ENCODE results near the gene PKP4.

PKP4 gene

GRCh38 chr2:158556124-158556523 is 99.4 kb downstream of the PKP4 start:
- Histone ChIP-seq H3K4me1 (ENCODE audit: control insufficient read depth, low read depth, low read length) (no peaks in the 10 kb centered on the region), H3K27me3 (ENCODE audit: control insufficient read depth, insufficient read depth, low read length) (no peaks in the 10 kb centered on the region), H3K36me3 (ENCODE audit: control insufficient read depth, low read depth, low read length) (no peaks in the 10 kb centered on the region), H3K9ac (ENCODE audit: low read length) (no peak overlapping the region), H3K9me3 (ENCODE audit: control insufficient read depth, low read depth, low read length) (no peaks in the 10 kb centered on the region), H3K27ac (ENCODE audit: low read length) (no peak overlapping the region), H3K4me3 (ENCODE audit: low read length) (no peak overlapping the region)

- Histone ChIP-seq H3K4me3 (ENCODE audit: low read length) (no peak overlapping the region), H3K27ac (ENCODE audit: low read length) (no peak overlapping the region), H3K9me3 (ENCODE audit: control insufficient read depth, low read depth, low read length) (no peaks in the 10 kb centered on the region), H3K27me3 (ENCODE audit: control insufficient read depth, insufficient read depth, low read length) (no peaks in the 10 kb centered on the region), H3K36me3 (ENCODE audit: control insufficient read depth, low read depth, low read length) (no peaks in the 10 kb centered on the region), H3K4me1 (ENCODE audit: control insufficient read depth, low read depth, low read length) (no peaks in the 10 kb centered on the region), H3K9ac (ENCODE audit: low read length) (no peak overlapping the region)
Measured at GRCh38 chr2:158557752-158558151, 101.0 kb downstream of the PKP4 start.

DNA sequence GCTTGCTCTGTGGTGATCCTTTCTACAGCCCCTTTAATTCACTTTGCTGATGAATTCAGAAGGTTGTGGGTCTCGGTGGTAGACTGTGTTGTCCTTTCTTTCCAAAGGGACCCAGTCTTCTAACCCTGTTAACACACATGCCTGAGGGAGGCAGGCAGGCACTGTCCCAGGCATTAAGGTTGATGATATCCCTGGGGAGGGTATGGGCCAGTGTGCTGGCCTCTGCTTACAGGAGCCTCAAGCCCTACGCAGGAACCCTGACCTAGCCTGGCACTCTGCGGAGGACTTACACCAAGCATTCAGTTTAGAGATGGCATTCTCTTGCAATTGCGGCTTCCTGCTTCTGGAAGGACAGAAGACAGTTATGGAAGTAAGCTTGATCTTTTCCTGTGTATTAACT is 102.5 kb downstream of the PKP4 start:
- Histone ChIP-seq H3K27me3 (ENCODE audit: control insufficient read depth, insufficient read depth, low read length) (no peaks in the 10 kb centered on the region), H3K27ac (ENCODE audit: low read length) (no peak overlapping the region), H3K4me1 (ENCODE audit: control insufficient read depth, low read depth, low read length) (no peaks in the 10 kb centered on the region), H3K36me3 (ENCODE audit: control insufficient read depth, low read depth, low read length) (no peaks in the 10 kb centered on the region), H3K9me3 (ENCODE audit: control insufficient read depth, low read depth, low read length) (no peaks in the 10 kb centered on the region), H3K9ac (ENCODE audit: low read length) (no peak overlapping the region), H3K4me3 (ENCODE audit: low read length) (no peak overlapping the region)

- H3K9me3 ChIP-seq (ENCODE audit: control insufficient read depth, low read depth, low read length), result no peaks in the 10 kb centered on the region
- H3K36me3 ChIP-seq (ENCODE audit: control insufficient read depth, low read depth, low read length), result no peaks in the 10 kb centered on the region
- H3K27me3 ChIP-seq (ENCODE audit: control insufficient read depth, insufficient read depth, low read length), result no peaks in the 10 kb centered on the region
- no peak overlapping the region for H3K27ac ChIP-seq (ENCODE audit: low read length)
- no peak overlapping the region for H3K4me3 ChIP-seq (ENCODE audit: low read length)
- H3K9ac ChIP-seq (ENCODE audit: low read length), result no peak overlapping the region
- H3K4me1 ChIP-seq (ENCODE audit: control insufficient read depth, low read depth, low read length), result no peaks in the 10 kb centered on the region
Measured at GRCh38 chr2:158560259-158560658, 103.5 kb downstream of the PKP4 start.

- no peak overlapping the region for H3K27ac ChIP-seq (ENCODE audit: low read length)
- no peaks in the 10 kb centered on the region for H3K4me1 ChIP-seq (ENCODE audit: control insufficient read depth, low read depth, low read length)
- H3K27me3 ChIP-seq (ENCODE audit: control insufficient read depth, insufficient read depth, low read length), result no peaks in the 10 kb centered on the region
- H3K9me3 ChIP-seq (ENCODE audit: control insufficient read depth, low read depth, low read length), result no peaks in the 10 kb centered on the region
- no peak overlapping the region for H3K9ac ChIP-seq (ENCODE audit: low read length)
- H3K36me3 ChIP-seq (ENCODE audit: control insufficient read depth, low read depth, low read length), result no peaks in the 10 kb centered on the region
- no peak overlapping the region for H3K4me3 ChIP-seq (ENCODE audit: low read length)
Measured at GRCh38 chr2:158561054-158561453, 104.3 kb downstream of the PKP4 start.

DNA sequence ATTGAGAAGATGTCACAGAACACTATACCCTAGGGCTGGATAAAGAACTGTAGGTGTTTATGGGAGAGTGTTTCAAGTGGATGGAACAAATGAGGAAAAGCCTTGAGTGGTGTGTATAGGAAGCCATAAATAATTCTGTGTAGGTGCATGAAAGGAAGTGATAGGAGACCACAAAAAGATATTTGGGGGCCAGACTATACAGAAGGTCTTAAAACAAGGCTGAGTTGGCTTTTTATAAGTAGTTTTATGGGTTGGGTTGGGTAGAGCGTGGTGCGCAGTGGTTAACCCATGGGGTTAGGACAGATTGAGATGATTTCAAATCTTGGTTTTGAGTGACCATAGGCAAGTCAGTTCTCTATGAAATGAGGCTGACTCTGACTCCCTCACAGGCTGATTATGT is 110.5 kb downstream of the PKP4 start:
- Histone ChIP-seq H3K9me3 (ENCODE audit: control insufficient read depth, low read depth, low read length) (no peaks in the 10 kb centered on the region), H3K4me1 (ENCODE audit: control insufficient read depth, low read depth, low read length) (peaks cover 3% of the 10 kb centered on the region), H3K9ac (ENCODE audit: low read length) (no peak overlapping the region), H3K27ac (ENCODE audit: low read length) (no peak overlapping the region), H3K27me3 (ENCODE audit: control insufficient read depth, insufficient read depth, low read length) (no peaks in the 10 kb centered on the region), H3K4me3 (ENCODE audit: low read length) (no peak overlapping the region), H3K36me3 (ENCODE audit: control insufficient read depth, low read depth, low read length) (no peaks in the 10 kb centered on the region)

GRCh38 chr2:158569284-158569683 is 112.5 kb downstream of the PKP4 start:
- Histone ChIP-seq H3K9ac (ENCODE audit: low read length) (no peak overlapping the region), H3K4me1 (ENCODE audit: control insufficient read depth, low read depth, low read length) (peaks cover 3% of the 10 kb centered on the region), H3K27ac (ENCODE audit: low read length) (no peak overlapping the region), H3K4me3 (ENCODE audit: low read length) (no peak overlapping the region), H3K9me3 (ENCODE audit: control insufficient read depth, low read depth, low read length) (no peaks in the 10 kb centered on the region), H3K27me3 (ENCODE audit: control insufficient read depth, insufficient read depth, low read length) (no peaks in the 10 kb centered on the region), H3K36me3 (ENCODE audit: control insufficient read depth, low read depth, low read length) (no peaks in the 10 kb centered on the region)

GRCh38 chr2:158570869-158571268 is 114.1 kb downstream of the PKP4 start:
- H3K36me3 ChIP-seq (ENCODE audit: control insufficient read depth, low read depth, low read length), result no peaks in the 10 kb centered on the region
- peaks cover 3% of the 10 kb centered on the region for H3K4me1 ChIP-seq (ENCODE audit: control insufficient read depth, low read depth, low read length)
- no peak overlapping the region for H3K4me3 ChIP-seq (ENCODE audit: low read length)
- H3K9me3 ChIP-seq (ENCODE audit: control insufficient read depth, low read depth, low read length), result no peaks in the 10 kb centered on the region
- no peak overlapping the region for H3K27ac ChIP-seq (ENCODE audit: low read length)
- H3K9ac ChIP-seq (ENCODE audit: low read length), result no peak overlapping the region
- no peaks in the 10 kb centered on the region for H3K27me3 ChIP-seq (ENCODE audit: control insufficient read depth, insufficient read depth, low read length)

GRCh38 chr2:158573739-158574138 is 117.0 kb downstream of the PKP4 start:
- no peak overlapping the region for H3K27ac ChIP-seq (ENCODE audit: low read length)
- no peaks in the 10 kb centered on the region for H3K27me3 ChIP-seq (ENCODE audit: control insufficient read depth, insufficient read depth, low read length)
- H3K9ac ChIP-seq (ENCODE audit: low read length), result no peak overlapping the region
- no peaks in the 10 kb centered on the region for H3K36me3 ChIP-seq (ENCODE audit: control insufficient read depth, low read depth, low read length)
- no peaks in the 10 kb centered on the region for H3K9me3 ChIP-seq (ENCODE audit: control insufficient read depth, low read depth, low read length)
- peaks cover 3% of the 10 kb centered on the region for H3K4me1 ChIP-seq (ENCODE audit: control insufficient read depth, low read depth, low read length)
- H3K4me3 ChIP-seq (ENCODE audit: low read length), result no peak overlapping the region

DNA sequence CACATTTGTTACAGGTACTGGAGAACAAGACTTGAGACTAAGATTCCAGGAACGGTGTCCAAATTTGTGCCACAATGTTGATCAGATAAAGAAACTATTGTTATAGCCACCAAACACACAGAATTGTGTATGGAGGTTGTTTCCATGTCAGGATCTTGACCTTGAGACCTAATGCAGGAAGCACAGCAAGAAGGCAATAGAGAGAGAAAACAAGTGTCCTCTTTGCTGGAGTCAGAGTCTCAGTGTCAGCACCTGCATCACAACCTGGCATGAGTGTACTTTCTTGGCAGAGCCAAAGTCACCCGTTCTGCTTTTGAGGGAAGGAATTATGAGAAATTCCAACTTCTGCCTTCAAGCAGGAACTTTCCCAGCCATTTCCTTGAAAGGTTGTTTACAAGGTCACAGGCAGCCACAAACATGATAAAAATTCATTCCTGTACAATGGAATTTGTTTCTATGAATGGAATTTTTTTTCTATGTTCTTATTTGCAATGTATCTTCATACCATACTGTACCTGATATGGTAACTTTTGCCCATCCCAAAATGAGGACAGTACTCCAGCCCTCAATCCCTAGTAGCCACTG is 118.4 kb downstream of the PKP4 start:
- Histone ChIP-seq H3K4me3 (ENCODE audit: low read length) (no peak overlapping the region), H3K9ac (ENCODE audit: low read length) (no peak overlapping the region), H3K4me1 (ENCODE audit: control insufficient read depth, low read depth, low read length) (no peaks in the 10 kb centered on the region), H3K36me3 (ENCODE audit: control insufficient read depth, low read depth, low read length) (no peaks in the 10 kb centered on the region), H3K27ac (ENCODE audit: low read length) (no peak overlapping the region), H3K9me3 (ENCODE audit: control insufficient read depth, low read depth, low read length) (no peaks in the 10 kb centered on the region), H3K27me3 (ENCODE audit: control insufficient read depth, insufficient read depth, low read length) (no peaks in the 10 kb centered on the region)

- Histone ChIP-seq H3K4me3 (ENCODE audit: low read length) (no peak overlapping the region), H3K9ac (ENCODE audit: low read length) (no peak overlapping the region), H3K27me3 (ENCODE audit: control insufficient read depth, insufficient read depth, low read length) (no peaks in the 10 kb centered on the region), H3K9me3 (ENCODE audit: control insufficient read depth, low read depth, low read length) (no peaks in the 10 kb centered on the region), H3K4me1 (ENCODE audit: control insufficient read depth, low read depth, low read length) (no peaks in the 10 kb centered on the region), H3K27ac (ENCODE audit: low read length) (no peak overlapping the region), H3K36me3 (ENCODE audit: control insufficient read depth, low read depth, low read length) (no peaks in the 10 kb centered on the region)
Measured at GRCh38 chr2:158577141-158577540, 120.4 kb downstream of the PKP4 start.

DNA sequence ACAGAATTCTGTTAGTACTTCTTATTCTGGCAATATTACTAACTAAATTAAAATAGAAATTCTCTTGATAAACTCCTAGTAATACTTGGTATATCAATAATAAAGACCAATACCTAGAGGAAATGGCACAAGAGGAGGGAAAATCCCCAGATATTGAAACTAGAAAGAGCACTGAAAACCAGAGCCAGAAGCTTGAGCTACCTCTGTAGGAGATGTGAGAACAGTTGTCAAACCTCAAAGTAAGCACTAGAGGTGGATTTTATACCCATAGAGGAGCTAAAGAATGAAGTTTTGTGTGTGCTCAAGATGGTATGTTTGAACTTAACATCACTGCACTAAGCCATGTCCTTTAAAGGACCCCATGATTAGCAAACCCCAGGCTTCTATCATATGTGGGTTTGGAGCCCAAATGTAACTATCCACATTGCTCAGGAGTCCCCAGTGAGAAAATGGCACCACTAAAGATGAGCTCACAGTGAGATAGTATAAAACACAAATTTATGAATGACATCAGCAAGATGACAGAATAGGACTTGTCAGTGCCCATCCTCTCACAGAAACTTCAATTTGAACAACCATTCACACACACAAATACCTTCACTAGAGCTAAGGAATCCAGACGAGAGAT is 122.1 kb downstream of the PKP4 start:
- Histone ChIP-seq H3K27me3 (ENCODE audit: control insufficient read depth, insufficient read depth, low read length) (no peaks in the 10 kb centered on the region), H3K4me1 (ENCODE audit: control insufficient read depth, low read depth, low read length) (no peaks in the 10 kb centered on the region), H3K9ac (ENCODE audit: low read length) (no peak overlapping the region), H3K27ac (ENCODE audit: low read length) (no peak overlapping the region), H3K9me3 (ENCODE audit: control insufficient read depth, low read depth, low read length) (no peaks in the 10 kb centered on the region), H3K4me3 (ENCODE audit: low read length) (no peak overlapping the region), H3K36me3 (ENCODE audit: control insufficient read depth, low read depth, low read length) (no peaks in the 10 kb centered on the region)
